ENCODE results near the gene HOMER2.

HOMER2 gene

GRCh38 chr15:82992436-82992998, 40.0 kb upstream of the HOMER2 start:
- TF ChIP-seq CTCF (IDR thresholded peaks at IDR 0.05) (no peak), ZFX (IDR thresholded peaks at IDR 0.05; ENCODE audit: borderline replicate concordance) (no peak)
- H3K27ac ChIP-seq, result no peak overlapping the region

GRCh38 chr15:82986442-82986780, 33.9 kb upstream of the HOMER2 start:
- peak overlapping the region; percentile 81 for H3K27ac ChIP-seq
- TF ChIP-seq ZFX (IDR thresholded peaks at IDR 0.05; ENCODE audit: borderline replicate concordance) (no peak), CTCF (IDR thresholded peaks at IDR 0.05) (no peak)

- TF ChIP-seq CTCF (IDR thresholded peaks at IDR 0.05), result no peak
- no peak for TF ChIP-seq ZFX (IDR thresholded peaks at IDR 0.05; ENCODE audit: borderline replicate concordance)
- peak within 1 kb of the TSS; percentile 81 for H3K27ac ChIP-seq
Observed at GRCh38 chr15:82985688-82986441, 33.3 kb upstream of the HOMER2 start, which contains the start of gene RAMAC. TSS of gene RAMAC (plus strand) at chr15:82986210. CDS start at chr15:82989019, 2,809 bp downstream.

- TF ChIP-seq ZFX (IDR thresholded peaks at IDR 0.05; ENCODE audit: borderline replicate concordance) (no peak), CTCF (IDR thresholded peaks at IDR 0.05) (no peak)
- H3K27ac ChIP-seq, result no peak overlapping the region
Observed at GRCh38 chr15:82980981-82981380, 28.5 kb upstream of the HOMER2 start.

GRCh38 chr15:82979726-82980125, 27.2 kb upstream of the HOMER2 start:
- no peak overlapping the region for H3K27ac ChIP-seq
- TF ChIP-seq CTCF (IDR thresholded peaks at IDR 0.05), result no peak
- TF ChIP-seq ZFX (IDR thresholded peaks at IDR 0.05; ENCODE audit: borderline replicate concordance), result no peak

- no peak for TF ChIP-seq ZFX (IDR thresholded peaks at IDR 0.05; ENCODE audit: borderline replicate concordance)
- no peak overlapping the region for H3K27ac ChIP-seq
Observed at GRCh38 chr15:82978438-82978837, 25.9 kb upstream of the HOMER2 start.

GRCh38 chr15:82977076-82977475, 24.6 kb upstream of the HOMER2 start:
- H3K27ac ChIP-seq, result no peak overlapping the region
- TF ChIP-seq CTCF (IDR thresholded peaks at IDR 0.05), result no peak
- no peak for TF ChIP-seq ZFX (IDR thresholded peaks at IDR 0.05; ENCODE audit: borderline replicate concordance)
